ENCODE results near the gene OR2AJ1.

- TF ChIP-seq POLR2AphosphoS5 (IDR thresholded peaks at IDR 0.05; ENCODE audit: low read depth, low read length): no peak
- TF ChIP-seq POLR2A (IDR thresholded peaks at IDR 0.05; ENCODE audit: low read depth, low read length): no peak
- TF ChIP-seq TAF1 (IDR thresholded peaks at IDR 0.05; ENCODE audit: borderline replicate concordance, low read depth, low read length): no peak
Observed at GRCh38 chr1:247936415-247936814, 11.7 kb downstream of the OR2AJ1 start.

Data from GM12892 (cell line).